Right ventricle myocardium inferior (tissue), 1 donor: ENCODE measurements around the gene FCRL3. TPM values are rescaled to one million over a fixed set of nuclear protein-coding genes. Genes with fewer than 3 reads are reported as not detected.
"Not testable (repeated sequence)": the region's sequence is repeated elsewhere in the genome, so short reads cannot be mapped to it uniquely, and the experiment has no call there.

Source experiments
- ATAC-seq: fragments of 200-7000 bp; cut with Tn5 transposase; one replicate; pipeline ENCODE4 v1.9.1; 2020; ENCODE audit warnings: mild to moderate bottlenecking, moderate library complexity
- DNase-seq: peaks from one replicate; pipeline ENCODE4 v3.0.0; 2021; ENCODE audit errors: missing footprints
- intact Hi-C: fragments of 100-400 bp; cut with DNase I; formaldehyde crosslinking; loops from one replicate; pipeline ENCODE4 v1.11.0; 2022
- long read RNA-seq: library from polyadenylated mRNA; unstranded; transcript quantifications from one replicate; pipeline ENCODE4 v2.0.0, GENCODE V29; 2021
- total RNA-seq: library from RNA; stranded (reverse); fragmentation: NEBNext Ultra II Directional; extraction: Animal tissue kit (Norgen Biotek cat#: 25700); gene quantifications from one replicate; pipeline ENCODE4 v1.2.1, GENCODE V29; 2021
- donor health status: DM: no; HTN: yes; CAD: no; lungs with severe emphysema.

FCRL3 gene
- 0.24 TPM for total RNA-seq
- long read RNA-seq, result 0 reads

GRCh38 chr1:157700732-157701131, at the start of gene FCRL3:
Gene FCRL3 (minus strand): TSS chr1:157700769. CDS start chr1:157700489, 280 bp downstream.
- no peak for DNase-seq
- intact Hi-C loops, result no loop called here
- ATAC-seq, result no peak

GRCh38 chr1:157748262-157748817, 47.8 kb upstream of the FCRL3 start:
- intact Hi-C loops, result no loop called here
- DNase-seq (no peak), ATAC-seq (no peak)

- DNase-seq, result no peak
- intact Hi-C loops, result no loop called here
- ATAC-seq, result no peak
Measured at GRCh38 chr1:157739229-157739901, 38.8 kb upstream of the FCRL3 start.

GRCh38 chr1:157735991-157736390, 35.4 kb upstream of the FCRL3 start:
- DNase-seq, intact Hi-C loops: not testable (repeated sequence)

GRCh38 chr1:157734321-157734720, 33.8 kb upstream of the FCRL3 start:
- DNase-seq (no peak), ATAC-seq (no peak)
- intact Hi-C loops, result no loop called here

More at GRCh38 chr1:157735991-157736390, 35.4 kb upstream of the FCRL3 start:
- ATAC-seq, result not testable (repeated sequence)

- ATAC-seq, result no peak
- intact Hi-C loops, result no loop called here
- no peak for DNase-seq
Measured at GRCh38 chr1:157732755-157733154, 32.2 kb upstream of the FCRL3 start.

- ATAC-seq, result no peak
- intact Hi-C loops, result no loop called here
- DNase-seq, result no peak
Measured at GRCh38 chr1:157725221-157725577, 24.6 kb upstream of the FCRL3 start.

GRCh38 chr1:157724537-157725220, 24.1 kb upstream of the FCRL3 start:
- ATAC-seq (no peak), DNase-seq (no peak)
- intact Hi-C loops, result no loop called here

- intact Hi-C loops, result no loop called here
- ATAC-seq, result no peak
- no peak for DNase-seq
Measured at GRCh38 chr1:157723157-157723556, 22.6 kb upstream of the FCRL3 start.

- ATAC-seq, result no peak
- no peak for DNase-seq
- intact Hi-C loops, result loop anchor here (1.0 kb wide), 1 partner anchor 15 kb away; no protein-coding TSS in a partner anchor
Measured at GRCh38 chr1:157721985-157722384, 21.4 kb upstream of the FCRL3 start.

GRCh38 chr1:157715736-157716135, 15.2 kb upstream of the FCRL3 start:
- DNase-seq, result no peak
- intact Hi-C loops, result no loop called here
- ATAC-seq, result no peak

- intact Hi-C loops, result no loop called here
- ATAC-seq, result no peak
- no peak for DNase-seq
Measured at GRCh38 chr1:157711802-157712201, 11.2 kb upstream of the FCRL3 start.

GRCh38 chr1:157704878-157705277, 4.3 kb upstream of the FCRL3 start:
- no peak for ATAC-seq
- intact Hi-C loops, result no loop called here
- no peak for DNase-seq

GRCh38 chr1:157703981-157704380, 3.4 kb upstream of the FCRL3 start:
- intact Hi-C loops, result no loop called here
- ATAC-seq (no peak), DNase-seq (no peak)

- intact Hi-C loops, result no loop called here
- DNase-seq (no peak), ATAC-seq (no peak)
Measured at GRCh38 chr1:157702308-157702825, 1.8 kb upstream of the FCRL3 start.

- intact Hi-C loops, result no loop called here
- DNase-seq (no peak), ATAC-seq (no peak)
Measured at GRCh38 chr1:157700305-157700704, 264 bp downstream of the FCRL3 start.

GRCh38 chr1:157697781-157698569, 2.6 kb downstream of the FCRL3 start:
- ATAC-seq, result no peak
- DNase-seq, result no peak
- intact Hi-C loops, result no loop called here

GRCh38 chr1:157696966-157697628, 3.5 kb downstream of the FCRL3 start:
- DNase-seq, result no peak
- no peak for ATAC-seq
- intact Hi-C loops, result no loop called here

GRCh38 chr1:157695417-157695816, 5.2 kb downstream of the FCRL3 start:
- intact Hi-C loops, result no loop called here
- no peak for DNase-seq
- no peak for ATAC-seq
